ENCODE measurements around the gene MT2A.
A peak's percentile ranks its signal among the peaks of the same experiment; 100 is the strongest.
"Not testable (repeated sequence)": the region's sequence is repeated elsewhere in the genome, so short reads cannot be mapped to it uniquely, and the experiment has no call there.

The MT2A gene

DNA sequence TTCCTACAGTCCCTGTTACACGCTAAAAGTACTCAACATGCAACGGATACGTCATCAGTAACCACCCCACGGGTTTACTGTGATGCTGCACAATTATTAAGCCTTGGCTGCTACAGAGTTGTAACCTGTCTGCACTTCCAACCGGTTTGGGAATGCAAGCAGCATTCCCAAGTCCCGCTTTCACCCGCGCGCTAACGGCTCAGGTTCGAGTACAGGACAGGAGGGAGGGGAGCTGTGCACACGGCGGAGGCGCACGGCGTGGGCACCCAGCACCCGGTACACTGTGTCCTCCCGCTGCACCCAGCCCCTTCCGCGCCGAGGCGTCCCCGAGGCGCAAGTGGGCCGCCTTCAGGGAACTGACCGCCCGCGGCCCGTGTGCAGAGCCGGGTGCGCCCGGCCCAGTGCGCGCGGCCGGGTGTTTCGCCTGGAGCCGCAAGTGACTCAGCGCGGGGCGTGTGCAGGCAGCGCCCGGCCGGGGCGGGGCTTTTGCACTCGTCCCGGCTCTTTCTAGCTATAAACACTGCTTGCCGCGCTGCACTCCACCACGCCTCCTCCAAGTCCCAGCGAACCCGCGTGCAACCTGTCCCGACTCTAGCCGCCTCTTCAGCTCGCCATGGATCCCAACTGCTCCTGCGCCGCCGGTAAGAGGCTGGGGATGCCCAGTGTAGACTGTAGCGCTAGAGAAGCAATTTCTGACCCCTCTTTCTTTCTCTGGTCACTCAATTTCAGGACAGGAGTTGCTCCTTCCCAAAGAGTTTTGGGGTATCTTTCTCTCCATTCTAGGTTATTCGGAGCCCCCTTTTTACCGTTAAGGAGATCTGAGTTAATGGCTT is at the start of gene MT2A:
Gene MT2A (plus strand): TSS at position 542 of the 833 bp plus-strand sequence. CDS start 72 bp downstream, at position 614.
- peak; percentile 89 for DNase-seq (ENCODE audit: low spot score)

DNA sequence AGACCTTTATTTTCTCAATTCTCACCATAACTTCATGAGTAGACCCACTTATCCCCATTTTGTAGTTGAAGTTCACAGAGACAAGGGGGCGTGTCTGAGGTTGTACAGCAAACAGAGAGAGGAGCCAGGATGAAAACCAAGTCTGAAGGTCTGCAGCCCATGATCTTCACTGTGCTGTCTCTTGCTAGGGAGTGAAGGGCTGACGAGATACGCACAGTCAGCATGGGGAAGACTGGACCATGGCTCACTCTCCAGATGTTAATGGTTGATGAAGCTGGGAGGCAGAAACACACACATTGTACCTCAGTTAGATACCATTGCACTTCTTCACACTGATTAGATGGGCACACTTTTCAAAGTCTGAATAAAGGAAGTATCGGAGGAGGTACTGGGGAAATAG is 49.3 kb upstream of the MT2A start:
- no peak for DNase-seq (ENCODE audit: low spot score)

DNA sequence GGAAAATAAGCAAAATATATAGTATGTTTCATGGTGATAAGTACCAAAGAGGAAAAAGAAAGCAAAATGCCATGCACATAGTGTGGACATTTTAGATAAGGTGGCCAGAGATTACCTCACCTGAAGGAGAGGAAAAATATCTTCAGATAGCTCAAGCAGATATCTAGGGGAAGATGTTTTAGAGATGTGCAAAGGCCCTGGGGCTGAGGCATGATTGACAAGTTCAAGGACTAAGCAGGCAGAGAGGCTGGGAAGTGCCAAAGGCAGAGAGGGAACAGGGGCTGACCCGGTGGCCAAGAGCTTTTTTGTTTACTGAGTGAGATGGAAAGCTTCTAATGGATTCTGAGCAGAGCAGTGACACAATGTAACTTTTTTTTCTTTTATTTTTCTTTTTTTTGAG is 47.9 kb upstream of the MT2A start:
- no peak for DNase-seq (ENCODE audit: low spot score)

DNA sequence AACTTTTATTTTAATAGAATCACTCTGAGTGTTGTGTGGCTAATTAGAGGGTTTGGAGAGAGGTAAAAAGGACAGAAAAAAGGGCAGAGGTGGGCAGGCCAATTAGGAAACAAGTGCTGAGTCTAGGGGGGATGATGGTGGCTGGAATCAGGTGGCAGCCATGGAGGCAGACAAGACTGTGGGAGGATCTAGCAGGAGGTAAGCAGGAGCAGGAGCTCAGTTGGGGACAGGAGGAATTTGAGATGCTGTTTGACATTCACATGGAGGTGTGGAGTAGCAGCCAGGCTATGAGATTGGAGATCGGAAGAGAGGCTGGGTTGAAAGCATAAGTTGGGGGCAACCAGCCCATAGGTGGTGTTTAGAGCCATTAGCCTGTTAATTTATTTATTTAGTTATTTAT is 47.3 kb upstream of the MT2A start:
- no peak for DNase-seq (ENCODE audit: low spot score)

DNA sequence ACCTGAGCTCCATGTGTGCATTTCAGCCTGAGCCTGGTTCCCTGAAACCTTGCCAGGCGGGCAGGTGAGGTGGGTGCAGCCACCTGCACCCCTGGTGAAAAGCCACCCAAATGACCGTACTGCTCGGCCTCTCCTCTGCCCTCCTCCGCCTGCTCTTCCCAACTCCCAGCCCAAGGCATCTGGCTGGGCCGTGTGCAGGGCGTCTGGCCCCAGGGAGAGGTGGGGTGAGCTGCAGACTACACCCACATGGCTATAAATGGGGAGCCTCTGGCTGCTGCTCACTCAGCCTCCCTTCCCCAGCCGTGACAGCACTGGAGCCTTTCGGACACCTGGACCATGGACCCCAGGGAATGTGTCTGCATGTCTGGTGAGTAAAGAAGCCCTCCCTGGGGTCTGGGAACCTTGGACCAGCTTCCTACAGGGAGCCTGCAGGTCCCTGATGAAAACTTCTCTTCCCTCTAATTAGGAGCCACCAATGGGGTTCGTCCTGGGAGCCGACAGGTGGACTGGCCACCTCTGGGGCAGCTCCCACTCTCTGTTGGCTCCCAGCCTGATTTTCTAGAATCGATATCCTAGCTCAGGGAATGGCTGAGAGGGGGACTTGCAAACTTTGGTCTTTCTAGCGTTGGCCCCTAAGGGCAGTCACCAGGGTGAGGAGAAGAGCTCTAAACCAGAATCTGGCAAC is 43.4 kb upstream of the MT2A start, which contains the start of gene MT4:
Gene MT4 (plus strand): TSS at position 281 of the 685 bp plus-strand sequence. CDS start 56 bp downstream, at position 337.
- no peak for DNase-seq (ENCODE audit: low spot score)

DNA sequence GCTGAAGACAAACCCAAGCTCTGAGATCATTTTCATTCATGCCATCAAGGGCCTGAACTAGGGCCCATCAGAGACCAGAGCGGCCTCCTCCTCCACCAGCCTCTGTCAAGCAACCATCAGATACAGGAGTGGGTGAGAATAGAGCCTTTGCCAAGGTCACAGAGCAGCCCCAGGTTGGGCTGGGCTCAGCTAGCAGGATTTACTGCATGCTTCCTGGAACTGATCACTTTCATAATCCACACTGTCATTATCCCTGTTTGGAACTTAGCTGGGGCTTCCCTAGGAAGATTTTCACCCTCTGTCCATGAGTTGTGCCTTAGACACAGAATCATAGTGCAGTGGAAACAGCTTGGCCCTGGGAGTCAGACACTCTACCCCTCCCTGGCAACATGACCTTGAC is 38.4 kb upstream of the MT2A start:
- DNase-seq (ENCODE audit: low spot score): no peak

DNA sequence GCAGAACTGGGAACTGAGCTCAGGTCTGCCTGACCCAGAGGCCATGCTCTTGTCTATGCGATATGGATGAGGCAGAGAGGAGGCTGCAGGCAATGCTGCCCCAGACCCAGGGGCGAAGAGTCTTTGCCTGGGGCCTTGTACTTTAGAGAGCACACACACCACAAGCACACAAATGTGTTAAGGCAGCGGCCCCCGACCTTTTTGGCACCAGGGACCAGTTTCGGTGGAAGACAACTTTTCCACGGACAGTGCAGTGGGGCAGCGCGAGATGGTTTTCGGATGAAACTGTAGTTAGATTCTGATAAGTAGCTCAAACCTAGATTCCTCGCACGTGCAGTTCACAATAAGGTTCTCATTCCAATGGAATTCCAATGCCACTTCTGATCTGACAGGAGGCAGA is 36.9 kb upstream of the MT2A start:
- no peak for DNase-seq (ENCODE audit: low spot score)

DNA sequence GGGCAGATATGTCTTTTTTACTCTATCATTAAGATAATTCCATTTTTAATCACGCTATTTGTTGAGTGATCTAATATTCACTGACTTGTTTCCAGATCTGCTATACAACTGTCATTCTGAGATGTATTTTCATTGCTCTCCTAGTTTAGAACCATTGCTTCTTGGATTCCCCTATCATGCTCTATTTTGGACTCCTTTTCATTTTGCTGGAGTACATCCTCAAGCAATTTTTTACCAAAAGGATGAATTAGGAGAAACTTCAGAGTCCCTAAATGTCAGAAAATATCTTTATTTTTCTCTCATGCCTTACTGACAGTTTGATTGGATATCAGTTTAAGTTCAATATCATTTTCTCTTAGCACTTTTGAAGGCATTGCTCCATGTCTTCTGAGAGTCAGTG is 33.8 kb upstream of the MT2A start:
- DNase-seq (ENCODE audit: low spot score): no peak

DNA sequence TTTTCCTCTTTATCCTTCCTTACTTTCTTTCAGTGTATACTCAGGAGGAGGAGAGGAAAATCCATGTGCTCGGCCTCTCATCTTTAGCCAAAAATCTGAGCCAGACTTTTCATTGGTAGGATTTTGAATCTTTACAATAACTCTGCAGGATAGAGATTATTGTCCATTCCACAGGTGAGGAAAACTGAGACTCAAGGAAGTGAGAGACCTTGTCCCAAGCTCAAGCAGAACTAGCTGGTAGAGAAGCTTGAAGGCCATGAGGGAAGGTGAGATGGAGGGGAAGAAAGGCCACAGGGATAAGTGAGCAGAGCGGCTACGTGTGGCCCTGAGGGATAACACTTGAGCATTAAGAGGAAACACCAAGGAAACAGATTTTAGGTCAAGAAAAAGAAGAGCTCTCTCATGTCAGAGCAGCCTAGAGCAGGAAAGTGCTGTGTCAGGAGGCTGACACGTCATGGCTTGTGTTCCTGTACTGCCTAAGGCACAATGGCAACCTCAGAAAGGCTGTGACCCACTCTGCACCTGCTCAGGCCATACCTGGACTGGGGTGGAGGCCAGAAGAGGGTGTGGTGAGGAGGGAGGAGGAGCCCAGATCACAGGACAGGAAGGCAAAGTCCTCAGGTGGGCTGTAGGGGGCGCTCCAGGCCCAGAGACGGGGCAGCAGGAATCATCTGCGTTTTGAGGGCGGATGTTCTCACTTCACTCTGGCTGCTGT is 31.6 kb upstream of the MT2A start:
- peak; percentile 53 for DNase-seq (ENCODE audit: low spot score)

DNA sequence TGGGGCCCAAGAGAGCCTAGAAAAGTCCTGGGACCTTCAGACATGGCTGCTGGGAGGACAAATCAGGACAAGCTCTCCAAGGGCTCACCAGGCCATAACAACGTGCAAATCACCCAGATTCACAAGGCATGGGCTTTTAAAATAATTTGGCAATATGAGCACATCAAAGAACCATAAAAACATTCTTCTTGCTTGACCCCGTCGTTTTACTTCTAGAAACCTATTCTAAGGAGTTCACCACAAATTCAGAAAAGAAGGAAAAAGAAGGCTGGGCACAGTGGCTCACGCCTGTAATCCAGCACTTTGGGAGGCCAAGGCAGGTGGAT is 31.1 kb upstream of the MT2A start:
- no peak for DNase-seq (ENCODE audit: low spot score)

DNA sequence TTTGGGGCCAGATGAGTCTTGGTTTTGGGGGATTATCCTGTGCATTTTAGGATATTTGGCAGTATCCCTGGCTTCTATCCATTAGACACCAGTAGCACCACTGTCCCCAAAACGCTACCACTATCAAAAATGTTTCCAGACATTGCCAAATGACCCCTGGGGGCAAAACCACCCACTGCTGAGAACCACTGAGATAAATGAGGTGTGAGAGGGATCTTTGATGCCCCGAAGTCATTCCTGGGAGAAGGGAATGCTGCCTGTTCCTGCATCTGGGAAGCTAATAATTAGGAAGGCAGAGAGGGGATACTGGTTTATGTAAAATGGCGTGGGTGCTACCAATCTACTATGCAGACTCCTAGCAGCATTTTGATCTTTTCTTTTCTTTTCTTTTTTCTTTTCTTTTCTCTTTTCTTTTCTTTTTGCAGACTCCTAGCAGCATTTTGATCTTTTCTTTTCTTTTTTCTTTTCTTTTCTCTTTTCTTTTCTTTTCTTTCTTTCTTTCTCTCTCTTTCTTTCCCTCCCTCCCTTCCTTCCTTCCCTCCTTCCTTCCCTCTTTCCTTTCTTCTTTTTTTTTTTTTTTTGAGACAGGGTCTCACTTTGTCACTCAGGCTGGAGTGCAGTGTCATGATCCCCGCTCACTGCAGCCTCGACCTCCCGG is 27.9 kb upstream of the MT2A start:
- no peak for DNase-seq (ENCODE audit: low spot score)

DNA sequence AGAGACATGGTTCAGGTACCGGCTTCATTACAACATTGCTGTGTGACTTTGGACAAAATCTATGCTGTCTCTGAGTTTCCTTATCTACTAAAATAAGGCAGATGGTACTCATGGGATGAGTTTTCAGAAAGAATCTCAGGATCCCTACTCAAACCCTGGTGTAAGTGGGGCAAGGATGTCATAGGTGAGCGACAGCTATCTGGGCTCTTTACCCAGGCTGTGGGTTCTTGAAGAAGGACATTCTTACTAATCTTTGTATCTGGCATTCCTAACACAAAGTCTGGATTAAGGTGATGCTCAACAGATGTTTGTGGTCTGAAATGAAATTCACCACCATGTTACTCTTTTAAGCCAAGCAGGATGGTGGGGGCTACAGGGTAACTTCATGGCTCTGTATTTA is 25.5 kb upstream of the MT2A start:
- DNase-seq (ENCODE audit: low spot score): not testable (repeated sequence)

DNA sequence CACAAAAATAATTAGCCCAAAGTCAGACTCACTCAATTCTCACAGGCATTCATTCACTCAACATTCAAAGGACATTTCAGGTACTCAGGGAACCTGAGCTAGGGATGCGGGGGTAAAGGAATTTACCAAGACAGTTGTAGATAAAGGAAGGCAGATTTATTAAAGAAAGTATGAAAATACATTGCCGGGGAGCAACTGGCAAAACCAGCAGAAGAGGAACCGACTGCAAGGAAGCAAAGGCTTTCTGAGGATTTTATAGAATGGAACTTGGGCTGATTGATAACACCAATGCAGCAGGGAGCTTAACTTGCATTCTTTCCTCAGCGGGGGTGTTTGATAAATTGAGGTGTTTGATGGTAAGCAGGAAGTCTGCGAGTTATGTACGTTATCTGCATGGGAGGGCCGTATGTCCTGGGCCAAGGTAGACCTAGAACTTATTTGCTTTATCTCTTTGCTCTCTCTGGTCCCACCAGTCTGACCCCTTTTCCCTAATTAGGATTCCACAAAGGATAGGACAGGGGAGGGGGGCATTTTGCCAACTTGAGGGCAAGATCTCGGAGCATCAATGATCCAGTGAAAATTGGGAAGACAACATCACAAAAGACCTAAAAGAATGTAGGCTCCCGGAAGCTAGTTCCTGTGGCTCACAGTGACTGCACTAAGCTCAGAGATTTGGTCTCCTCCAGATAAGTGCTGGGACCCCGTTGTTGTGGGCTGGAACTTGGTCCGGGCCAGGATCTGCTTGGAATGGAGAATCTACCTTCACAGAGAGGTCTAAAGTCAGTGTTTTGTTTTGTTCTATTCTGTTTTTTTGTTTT is 24.8 kb upstream of the MT2A start:
- no peak for DNase-seq (ENCODE audit: low spot score)

DNA sequence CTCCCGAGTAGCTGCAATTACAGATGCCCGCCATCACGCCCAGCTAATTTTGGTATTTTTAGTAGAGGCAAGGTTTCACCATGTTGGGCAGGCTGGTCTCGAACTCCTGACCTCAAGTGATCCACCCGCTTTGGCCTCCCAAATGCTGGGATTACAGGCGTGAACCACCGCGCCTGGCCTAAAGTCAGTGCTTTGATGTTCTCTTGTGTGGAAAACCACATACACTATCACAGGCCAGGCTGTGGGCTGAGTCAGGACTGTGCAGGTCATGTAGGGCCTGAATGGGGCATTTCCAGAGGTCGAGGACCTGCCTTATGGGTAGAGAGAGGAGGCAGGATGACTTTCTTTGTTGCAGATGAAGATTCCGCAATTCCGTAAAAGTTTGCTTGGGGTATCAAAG is 24.1 kb upstream of the MT2A start:
- no peak for DNase-seq (ENCODE audit: low spot score)

DNA sequence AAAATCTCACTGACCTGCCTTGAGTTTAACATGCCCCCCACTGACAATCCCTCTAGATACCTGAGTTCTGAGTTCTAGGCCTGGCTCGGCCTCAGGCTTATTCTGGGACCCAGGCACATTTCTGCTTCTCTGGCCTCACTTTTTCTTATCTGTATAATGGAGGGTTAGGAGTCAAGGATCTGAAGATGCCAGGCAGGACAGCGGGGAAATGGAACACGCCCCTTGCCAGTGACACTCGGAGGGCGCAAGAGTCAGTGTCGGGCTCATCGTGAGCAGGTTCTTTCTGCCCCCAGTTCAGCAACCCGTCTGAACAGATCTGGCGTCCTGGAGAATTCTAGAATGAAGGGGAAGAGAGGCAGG is 19.6 kb upstream of the MT2A start:
- no peak for DNase-seq (ENCODE audit: low spot score)

DNA sequence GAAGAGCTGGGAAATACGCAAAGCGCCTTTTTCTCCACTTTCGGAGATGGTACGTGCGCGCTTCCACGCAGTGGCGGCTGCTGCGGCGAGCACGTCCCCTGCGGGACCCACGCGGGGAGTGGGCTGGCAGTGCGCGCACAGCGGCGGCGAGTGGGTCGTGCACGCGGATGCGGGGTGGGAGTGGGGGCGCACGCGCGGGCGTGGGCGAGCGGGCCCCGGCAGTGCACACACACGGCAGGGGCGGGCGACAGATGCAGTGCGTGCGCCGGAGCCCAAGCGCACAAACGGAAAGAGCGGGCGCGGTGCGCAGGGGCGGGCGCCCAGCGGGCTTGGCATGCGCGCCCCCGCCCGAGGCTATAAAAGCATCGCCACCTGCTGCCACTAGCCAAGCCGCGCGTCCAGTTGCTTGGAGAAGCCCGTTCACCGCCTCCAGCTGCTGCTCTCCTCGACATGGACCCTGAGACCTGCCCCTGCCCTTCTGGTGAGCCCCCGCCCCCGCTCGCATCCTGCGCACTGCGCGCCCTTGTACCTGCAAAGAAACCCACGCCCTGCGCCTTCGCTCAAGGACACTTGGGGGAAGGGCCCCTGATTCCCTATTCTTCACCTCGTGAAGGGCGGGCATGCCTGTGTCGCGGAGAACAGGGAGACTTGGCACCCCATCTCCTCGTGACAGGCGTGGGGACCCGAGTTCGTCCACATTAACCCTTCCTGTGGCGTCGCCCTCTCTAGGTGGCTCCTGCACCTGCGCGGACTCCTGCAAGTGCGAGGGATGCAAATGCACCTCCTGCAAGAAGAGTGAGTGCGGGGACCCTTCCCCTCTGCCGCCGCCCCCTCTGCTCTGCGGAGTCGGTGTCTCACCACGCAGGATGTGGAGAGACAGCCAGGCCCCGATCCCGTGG is 19.0 kb upstream of the MT2A start, which contains the start of gene MT3:
Gene MT3 (plus strand): TSS at position 388 of the 899 bp plus-strand sequence. CDS start 63 bp downstream, at position 451.
- DNase-seq (ENCODE audit: low spot score): no peak

DNA sequence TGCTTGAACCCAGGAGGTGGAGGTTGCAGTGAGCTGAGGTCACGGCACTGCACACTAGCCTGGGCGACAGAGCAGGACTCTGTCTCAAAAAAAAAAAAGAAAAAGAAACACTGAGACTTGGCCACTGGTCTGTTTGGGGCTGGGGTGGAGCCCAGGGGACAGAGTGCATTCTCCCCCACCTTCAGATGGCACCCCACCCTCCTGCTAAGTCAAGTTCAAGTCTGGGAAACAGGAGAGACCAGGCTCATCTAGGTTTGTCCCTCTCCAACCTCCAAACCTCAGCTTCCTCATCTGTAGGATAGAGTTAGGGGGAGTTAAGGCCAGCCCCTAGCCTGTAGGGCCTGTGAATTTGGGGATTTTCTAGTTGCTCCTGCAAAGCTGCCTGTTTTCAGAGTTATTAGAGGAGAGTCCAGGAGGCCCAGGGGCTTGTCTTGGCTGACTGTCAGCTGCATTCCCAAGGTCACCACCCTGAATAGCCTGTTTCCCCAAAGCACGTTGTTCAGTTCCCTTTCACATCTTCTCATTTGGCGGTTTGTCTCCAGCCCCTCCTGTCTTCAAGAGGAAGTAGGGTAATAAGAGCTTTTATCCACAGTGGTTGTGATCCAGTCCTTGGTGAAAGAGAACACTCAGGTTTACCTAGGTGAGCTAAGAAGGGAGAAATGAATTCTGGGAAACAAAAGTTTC is 16.9 kb upstream of the MT2A start:
- DNase-seq (ENCODE audit: low spot score): no peak

DNA sequence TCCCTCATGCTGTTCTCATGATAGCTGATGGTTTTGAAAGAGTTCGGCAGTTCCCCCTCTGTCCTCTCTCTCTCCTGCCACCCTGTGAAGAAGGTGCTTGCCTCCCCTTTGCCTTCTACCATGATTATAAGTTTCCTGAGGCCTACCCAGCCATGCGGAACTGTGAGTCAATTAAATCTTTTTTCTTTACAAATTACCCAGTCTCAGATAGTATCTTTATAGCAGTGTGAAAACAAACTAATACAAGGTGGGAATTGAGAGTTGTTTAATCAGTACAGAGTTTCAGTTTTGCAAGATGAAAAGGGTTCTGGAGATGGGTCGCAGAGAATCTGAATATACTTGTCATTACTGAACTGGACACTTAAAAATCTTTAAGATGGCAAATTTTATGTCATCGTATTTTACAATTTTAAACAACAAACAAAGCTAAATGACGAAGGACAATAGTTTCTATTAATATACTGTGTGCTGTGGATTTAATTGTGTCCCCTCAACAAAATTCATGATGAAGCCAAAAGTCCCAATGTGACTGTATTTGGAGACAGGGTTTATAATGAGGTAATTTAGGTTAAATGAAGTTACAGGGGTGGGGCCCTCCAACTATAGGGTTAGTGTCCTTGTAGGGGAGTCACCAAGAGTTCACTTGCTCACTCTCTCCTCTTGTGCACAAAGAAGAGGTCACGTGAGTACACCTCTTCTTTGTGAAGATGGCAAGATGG is 14.7 kb upstream of the MT2A start:
- DNase-seq (ENCODE audit: low spot score): no peak

DNA sequence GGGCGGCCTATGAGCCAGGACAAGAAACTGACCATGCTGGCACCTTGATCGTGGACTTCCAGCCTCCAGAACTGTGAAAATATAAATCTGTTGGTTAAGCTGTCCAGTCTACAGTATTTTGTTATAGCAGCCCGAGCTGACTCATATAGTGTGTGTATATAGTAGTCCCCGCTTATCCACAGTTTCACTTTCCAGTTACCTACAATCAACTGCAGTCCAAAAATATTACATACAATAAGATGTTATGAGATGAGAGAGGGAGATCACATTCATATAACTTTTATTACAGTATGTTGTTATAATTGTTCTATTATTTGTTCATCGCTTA is 14.1 kb upstream of the MT2A start:
- DNase-seq (ENCODE audit: low spot score): no peak
